ENCODE data around the gene LPA.
"Not testable (repeated sequence)": the region's sequence is repeated elsewhere in the genome, so short reads cannot be mapped to it uniquely, and the experiment has no call there.

The LPA gene

DNA sequence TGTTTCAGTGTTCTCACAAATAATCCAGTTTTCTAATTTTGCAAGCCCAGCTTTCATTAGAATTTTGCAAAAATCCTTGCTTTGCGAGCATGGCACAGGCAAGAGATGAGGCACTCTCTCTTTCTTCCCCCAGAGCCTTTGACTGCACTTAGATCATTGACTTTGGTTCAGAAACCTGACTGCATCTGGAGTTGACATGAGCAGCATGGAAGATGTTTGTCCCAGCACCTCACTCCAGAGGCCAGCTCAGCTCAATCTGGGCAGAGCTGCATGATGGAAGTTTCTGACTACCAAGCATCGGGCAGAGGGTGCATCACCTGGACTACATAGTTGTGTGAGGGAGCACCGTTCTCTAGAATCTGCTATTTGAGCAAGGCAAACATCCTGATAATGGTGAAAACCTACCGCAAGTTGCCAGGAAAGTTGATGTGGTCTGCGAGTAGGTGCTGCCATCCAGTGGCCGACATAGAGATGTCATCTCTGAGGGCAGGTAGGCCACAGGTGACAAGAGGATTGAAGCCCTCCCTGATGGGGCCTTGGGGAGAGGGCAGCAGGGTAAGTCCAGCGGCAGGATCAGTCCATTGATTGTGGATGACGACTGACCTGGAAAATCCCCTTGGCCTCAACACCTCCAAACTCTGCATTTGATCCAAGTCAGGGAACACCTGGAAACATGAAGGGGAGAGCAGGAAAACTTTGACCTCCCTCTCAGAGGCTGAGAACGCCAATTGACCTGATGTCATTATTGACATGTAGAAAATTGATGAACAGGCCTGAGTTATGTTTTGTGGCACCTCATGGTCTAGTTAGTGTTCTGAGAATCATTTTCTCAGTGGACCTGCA is 3.8 kb upstream of the LPA start:
- no peak for DNase-seq (ENCODE audit: low read depth in 2 of 2)

DNA sequence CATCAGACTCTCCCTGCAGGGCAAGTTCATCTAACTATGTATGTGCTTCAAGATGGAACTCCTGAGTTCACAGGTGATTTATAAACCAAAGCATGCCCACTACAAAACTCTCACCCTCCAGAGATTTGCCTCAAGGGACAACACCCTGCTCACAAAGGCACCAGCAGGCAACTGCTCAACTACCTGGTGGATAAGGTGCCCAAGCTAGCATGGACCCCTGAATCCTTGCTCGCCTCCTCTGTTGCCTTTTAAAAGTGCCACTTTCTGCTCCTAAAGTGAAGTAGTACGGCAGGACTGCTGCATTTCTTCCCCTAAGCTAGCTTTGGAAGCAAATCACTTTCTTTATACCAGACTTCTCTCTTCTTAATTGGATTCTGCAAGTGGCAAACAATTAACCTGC is 1.2 kb downstream of the LPA start:
- DNase-seq (ENCODE audit: low read depth in 2 of 2): no peak

DNA sequence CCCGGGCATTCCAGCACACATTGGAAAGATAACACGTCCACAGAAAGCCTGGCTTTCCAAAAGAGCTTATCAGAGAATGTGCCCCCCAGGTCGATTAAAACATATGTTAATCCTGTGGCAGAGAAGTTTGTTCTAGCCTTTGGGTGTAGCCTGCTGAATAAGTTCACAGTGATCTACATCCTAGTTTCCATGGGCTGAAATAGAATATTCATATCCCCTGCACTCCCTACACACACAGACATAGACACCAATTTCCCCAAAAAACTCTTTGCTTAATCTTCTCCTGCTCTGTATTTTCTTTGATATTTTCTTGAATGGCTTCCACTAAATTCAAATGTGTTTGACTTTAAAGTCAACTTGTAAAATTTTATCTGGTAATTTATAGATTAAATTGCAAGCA is 1.6 kb downstream of the LPA start:
- no peak for DNase-seq (ENCODE audit: low read depth in 2 of 2)

DNA sequence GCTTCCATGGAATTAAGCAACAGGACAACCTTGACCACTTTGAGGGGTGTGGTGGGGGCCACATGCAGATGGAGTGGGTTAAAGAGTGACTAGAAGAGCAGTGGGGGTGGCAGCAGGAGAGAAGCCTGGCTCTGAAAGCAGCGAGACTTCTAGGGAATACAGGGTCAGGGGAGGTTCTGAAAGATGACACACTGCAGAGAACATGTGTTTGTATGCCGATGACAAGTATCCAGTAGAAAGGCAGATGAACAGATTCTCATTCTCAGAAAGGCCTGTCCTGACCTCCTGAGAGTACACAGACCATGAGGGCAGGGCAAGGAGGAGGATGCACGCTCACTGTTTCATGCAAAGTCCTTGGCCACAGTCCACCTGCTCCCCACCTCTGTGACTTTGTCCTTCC is 2.9 kb downstream of the LPA start:
- DNase-seq (ENCODE audit: low read depth in 2 of 2): no peak

DNA sequence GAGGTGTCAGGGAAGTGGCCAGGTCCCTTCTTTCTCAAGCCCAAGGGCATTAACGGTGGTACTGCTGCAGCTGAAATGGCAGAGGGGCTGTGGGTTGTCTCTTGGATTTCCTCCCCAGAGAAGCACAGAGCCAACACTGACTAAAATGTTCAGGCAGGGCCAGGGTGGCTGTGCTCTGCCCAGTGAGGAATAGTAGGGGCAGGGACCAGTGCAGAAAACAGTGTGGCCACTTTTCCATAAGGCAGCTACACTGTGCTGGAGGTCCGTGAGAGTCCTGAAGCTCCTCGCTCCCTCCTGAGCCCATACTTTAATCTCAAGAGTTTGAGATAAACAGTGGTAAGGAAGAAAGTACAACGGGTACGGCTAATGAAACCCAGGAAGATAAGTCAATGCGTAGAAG is 4.5 kb downstream of the LPA start:
- no peak for DNase-seq (ENCODE audit: low read depth in 2 of 2)

DNA sequence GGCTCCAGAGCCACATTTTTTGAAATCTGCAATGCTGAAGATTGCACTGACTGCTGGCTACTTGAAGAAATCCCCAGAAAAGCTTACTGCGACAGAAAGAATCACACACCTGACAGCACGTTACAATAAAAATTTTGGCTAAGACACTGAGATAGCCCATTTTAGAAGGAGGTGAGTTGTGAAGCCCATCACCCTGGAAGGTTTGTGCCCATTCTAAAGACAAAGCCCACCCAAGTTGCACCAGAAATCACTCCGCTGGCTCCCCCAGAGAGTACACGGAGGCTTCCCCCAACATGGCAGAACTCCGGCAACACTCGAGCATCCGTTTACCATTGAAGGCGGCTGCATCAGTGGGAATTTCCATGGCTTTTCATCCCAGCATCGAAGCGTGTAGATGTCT is 29.4 kb downstream of the LPA start:
- no peak for DNase-seq (ENCODE audit: low read depth in 2 of 2)

DNA sequence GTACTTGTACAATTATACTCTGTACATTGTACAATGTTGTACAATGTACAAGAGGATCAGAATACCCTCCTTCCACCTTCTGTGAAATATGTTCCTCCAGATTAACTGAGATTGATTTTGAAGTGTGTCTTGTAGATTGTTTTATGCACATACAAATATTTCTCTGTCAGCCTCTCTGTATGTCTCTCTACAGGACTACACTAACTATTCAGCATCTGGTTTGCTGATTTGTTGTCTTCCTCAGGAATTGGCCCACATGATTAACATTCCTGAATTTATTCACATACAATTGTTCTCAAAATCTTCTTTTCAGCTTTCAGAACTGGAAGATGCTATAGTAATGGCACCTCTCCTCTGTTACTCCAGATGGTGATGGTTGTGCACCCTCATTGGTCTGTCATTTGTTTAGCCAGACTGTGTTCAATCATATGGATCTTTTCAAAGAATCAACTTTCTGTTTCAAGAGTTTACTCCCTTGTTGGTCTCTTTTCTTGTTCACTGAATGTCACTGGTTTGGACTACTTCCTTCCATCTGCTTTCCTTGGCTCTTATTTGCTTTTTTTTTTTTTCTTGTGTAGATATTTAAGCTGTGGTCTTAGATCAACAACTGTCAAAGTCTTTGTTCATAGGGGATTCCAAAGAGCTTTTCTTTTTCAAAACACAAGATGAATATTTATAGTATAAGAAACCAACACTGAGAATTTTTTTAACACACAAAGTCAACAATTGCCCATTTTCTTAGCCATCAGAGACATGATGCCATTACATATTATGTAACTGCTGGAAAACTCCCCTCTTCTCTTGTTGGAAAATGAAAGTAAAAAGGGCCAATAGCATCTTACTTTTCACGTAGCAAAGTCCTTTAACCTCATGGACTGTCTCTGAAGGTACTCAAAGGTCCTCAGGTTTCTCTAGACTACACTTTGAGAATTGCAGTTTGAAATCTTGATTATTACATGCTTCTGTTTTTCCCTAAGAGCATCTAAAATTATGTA is 67.9 kb downstream of the LPA start:
- no peak for DNase-seq (ENCODE audit: low read depth in 2 of 2)

DNA sequence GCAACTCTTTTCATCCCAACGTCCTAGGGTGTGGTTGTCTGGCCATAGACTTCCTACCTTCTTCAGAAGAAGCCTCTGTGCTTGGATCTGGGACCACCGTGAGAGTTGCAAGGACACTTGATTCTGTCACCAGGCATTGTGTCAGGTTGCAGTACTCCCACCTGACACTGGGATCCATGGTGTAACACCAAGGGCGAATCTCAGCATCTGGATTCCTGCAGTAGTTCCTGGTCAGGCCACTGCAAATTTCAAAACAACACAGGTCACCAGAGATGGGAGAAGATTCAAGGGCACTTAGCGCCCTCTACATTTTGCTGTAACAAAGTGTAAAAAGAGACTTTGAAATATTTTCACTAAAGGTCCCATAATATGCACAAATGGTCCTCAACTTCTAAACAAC is 68.8 kb downstream of the LPA start:
- DNase-seq (ENCODE audit: low read depth in 2 of 2): not testable (repeated sequence)

DNA sequence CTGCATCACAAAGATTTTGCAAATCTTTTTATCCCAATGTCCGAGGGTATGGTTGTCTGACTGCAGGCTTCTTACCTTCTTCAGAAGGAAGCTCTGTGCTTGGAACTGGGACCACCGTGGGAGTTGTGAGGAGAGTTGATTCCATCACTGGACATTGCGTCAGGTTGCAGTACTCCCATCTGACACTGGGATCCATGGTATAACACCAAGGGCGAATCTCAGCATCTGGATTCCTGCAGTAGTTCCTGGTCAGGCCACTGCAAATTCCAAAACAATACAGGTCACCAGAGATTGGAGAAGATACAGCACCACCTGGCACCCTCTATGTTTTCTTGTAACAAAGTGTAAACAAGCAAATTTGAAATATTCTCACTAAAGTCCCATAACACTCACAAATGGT is 77.7 kb downstream of the LPA start:
- no peak for DNase-seq (ENCODE audit: low read depth in 2 of 2)

DNA sequence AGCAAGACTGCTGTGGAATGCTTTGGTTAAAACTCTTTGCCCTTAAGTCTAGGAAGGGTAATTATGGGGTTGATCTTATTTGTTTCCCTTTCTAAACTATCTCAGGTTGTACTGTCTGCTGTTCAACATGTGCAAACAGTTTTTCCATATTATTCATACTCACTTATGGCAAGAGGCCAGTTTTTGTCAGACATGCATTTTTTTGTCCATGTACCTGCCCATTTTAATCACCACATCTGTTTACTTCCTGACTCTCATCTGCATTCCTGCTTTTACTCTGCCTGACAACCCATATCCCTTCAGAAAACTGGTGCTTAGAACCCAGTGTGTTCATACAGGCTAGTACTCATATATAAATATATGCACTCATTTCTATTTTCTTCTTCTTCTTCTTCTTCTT is 80.3 kb downstream of the LPA start:
- DNase-seq (ENCODE audit: low read depth in 2 of 2): no peak

DNA sequence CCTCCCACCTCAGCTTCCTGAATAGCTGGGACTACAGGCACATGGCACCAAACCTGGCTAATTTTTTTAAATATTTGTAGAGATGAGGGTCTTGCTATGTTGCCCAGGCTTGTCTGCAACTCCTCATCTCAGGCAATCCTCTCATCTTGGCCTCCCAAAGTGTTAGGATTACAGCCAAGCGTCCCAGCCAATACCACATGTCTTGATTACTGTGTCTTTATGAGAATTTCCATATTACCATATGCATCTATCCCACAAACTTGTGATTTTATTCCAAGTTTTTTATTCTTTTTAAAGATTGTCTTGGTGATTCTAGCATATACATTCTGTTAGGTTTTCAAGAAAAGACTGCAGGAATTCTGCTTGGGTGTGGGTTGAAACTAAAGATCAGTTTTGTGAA is 82.7 kb downstream of the LPA start:
- no peak for DNase-seq (ENCODE audit: low read depth in 2 of 2)

DNA sequence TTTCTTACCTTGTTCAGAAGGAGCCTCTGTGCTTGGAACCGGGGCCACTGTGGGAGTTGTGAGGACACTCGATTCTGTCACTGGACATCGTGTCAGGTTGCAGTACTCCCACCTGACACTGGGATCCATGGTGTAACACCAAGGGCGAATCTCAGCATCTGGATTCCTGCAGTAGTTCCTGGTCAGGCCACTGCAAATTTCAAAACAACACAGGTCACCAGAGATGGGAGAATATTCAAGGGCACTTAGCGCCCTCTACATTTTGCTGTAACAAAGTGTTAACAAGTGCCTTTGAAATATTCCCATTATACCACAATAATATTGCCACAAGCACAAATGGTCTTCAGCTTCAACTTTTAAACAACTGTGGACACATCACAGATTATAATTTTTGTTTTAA is 85.6 kb downstream of the LPA start:
- not testable (repeated sequence) for DNase-seq (ENCODE audit: low read depth in 2 of 2)

DNA sequence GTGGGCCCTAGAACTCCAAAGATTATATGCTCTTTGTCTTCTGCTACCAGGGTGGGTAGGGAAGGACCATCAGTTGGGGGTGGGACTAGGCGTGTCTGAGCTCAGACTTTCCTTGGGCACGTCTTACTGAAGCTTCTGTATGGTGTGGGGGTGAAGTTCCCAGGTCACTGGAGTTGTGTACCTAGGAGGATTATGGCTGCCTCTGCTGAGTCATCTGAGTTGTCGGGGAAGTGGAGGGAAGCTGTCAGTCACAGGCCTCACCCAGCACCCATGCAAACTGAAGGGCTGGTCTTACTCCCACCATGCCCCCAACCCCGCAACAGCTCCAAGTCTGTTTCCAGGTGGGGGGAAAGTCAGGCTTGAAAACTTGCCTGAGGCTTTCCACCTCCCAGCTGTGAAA is 90.1 kb downstream of the LPA start:
- DNase-seq (ENCODE audit: low read depth in 2 of 2): no peak

DNA sequence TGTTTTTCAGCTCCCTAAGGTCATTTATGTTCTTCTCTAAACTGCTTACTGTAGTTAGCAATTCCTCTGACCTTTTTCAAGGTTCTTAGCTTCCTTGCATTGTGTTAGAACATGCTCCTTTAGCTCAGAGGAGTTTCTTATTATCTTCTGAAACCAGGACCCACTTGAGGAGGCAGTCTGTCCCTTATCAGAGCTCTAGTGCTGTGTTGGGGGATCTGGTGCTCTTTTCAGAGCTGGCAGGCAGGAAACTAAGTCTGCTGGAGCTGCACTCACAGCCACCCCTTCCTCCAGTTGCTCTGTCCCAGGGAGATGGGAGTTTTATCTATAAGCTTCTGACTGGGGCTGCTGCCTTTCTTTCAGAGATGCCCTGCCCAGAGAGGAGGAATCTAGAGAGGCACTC is 92.9 kb downstream of the LPA start:
- DNase-seq (ENCODE audit: low read depth in 2 of 2): not testable (repeated sequence)

DNA sequence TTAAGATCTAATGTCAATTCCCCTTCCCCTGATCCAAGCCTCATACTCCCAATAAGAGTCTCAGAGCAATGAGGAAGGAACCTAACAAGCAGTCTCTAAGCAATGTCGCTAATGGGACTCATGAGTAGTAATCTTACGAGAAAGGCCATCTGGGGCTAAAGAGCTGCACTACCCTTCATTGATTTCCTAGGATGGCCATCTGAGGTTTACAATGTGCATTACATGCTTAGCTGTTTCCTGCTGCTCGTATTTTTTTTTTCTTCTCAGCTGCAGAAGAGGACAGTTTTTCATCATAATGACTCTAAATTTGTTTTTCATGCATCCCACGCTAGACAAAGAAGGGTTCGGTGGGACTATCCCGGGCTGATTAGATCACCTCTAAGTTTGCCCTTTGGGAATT is 119.3 kb downstream of the LPA start:
- DNase-seq (ENCODE audit: low read depth in 2 of 2): no peak

DNA sequence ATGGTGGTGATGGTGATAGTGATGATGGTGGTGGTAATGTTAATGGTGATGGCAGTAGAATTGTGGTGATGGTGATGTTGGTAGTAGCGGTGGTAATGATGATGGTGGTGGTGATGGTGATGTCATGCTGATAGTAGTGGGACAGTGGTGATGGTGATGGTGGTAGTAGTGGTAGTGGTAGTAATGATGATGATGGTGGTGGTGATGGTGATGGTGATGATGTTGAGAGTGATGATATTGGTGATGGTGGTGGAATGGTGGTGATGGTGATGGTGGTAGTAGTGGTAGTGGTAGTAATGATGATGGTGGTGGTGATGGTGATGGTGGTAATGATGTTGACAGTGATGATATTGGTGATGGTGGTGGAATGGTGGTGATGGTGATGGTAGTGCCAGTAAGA is 128.8 kb downstream of the LPA start:
- DNase-seq (ENCODE audit: low read depth in 2 of 2): no peak

DNA sequence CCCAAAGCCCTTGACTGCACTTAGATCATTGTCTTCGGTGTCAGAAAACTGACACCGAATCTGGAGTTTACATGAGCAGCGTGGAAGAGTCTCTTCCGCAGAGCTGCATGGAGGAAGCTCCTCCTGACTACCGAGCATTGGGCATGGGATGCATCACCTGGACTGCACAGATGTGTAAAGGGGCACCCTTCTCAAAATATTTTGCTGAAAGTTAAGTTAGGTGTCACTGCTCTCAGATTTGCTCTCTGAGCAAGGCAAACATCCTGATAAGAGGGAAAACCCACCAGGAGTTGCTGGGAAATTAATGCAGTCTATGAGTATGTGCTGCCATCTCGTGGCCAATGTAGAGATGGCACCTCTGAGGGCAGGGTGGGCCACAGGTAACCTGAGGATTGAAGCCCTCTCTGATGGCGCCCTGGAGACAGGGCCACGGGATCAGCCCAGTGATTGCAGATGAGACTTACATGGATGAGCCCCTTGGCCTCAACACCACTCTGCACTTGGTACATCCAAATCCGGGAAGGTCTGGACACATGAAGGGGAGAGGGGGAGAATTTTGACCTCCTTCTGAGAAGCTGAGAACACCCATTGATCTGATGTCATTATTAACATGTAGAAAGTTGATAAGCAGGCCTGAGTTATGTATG is 129.9 kb downstream of the LPA start:
- DNase-seq (ENCODE audit: low read depth in 2 of 2): peak; percentile 36 to 45

DNA sequence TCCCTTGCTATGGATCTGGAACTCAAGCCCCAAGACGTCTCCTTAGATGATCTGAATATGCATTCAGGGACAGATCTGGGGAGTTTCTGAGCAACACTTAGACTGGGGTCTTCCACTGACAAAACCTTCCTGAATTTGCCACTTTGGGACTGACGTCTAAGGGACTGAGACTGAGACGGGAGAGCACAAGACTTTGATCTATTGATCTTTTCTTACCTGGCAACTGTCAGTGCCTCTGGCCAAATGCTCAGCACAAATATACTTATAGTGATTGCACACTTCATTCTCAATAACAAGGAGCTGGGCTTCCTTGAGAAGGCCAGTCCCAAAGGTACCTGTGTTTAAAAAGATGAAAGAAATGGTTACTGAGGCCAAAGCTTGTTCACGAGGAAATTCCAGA is 131.8 kb downstream of the LPA start:
- no peak for DNase-seq (ENCODE audit: low read depth in 2 of 2)

DNA sequence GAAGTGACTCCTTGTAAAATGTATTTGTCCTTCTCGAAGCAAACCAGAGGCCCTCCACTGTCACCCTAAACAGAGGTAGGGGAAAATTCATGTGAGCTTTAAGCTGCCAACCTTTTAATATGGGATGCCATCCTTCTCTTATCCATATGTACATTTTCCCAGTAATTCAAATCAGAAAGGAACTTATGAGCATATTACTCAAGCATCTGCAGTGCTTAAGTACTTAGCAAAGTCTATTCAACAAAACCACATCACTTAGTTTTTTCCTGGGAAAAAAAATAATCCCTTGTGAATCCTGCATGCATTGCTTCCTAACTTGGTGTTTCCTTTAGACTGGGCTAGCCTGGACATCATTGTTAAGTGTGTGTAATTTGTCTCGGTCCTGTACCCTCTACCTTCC is 132.2 kb downstream of the LPA start:
- no peak for DNase-seq (ENCODE audit: low read depth in 2 of 2)

DNA sequence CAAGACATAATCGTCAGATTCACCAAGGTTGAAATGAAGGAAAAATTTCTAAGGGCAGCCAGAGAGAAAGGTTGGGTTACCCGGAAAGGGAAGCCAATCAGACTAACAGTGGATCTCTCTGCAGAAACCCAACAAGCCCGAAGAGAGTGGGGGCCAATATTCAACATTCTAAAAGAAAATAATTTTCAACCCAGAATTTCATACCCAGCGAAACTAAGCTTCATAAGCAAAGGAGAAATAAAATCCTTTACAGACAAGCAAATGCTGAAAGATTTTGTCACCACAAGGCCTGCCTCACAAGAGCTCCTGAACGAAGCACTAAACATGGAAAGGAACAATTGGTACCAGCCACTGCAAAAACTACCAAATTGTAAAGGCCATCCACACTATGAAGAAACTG is 134.6 kb downstream of the LPA start:
- DNase-seq (ENCODE audit: low read depth in 2 of 2): not testable (repeated sequence)

DNA sequence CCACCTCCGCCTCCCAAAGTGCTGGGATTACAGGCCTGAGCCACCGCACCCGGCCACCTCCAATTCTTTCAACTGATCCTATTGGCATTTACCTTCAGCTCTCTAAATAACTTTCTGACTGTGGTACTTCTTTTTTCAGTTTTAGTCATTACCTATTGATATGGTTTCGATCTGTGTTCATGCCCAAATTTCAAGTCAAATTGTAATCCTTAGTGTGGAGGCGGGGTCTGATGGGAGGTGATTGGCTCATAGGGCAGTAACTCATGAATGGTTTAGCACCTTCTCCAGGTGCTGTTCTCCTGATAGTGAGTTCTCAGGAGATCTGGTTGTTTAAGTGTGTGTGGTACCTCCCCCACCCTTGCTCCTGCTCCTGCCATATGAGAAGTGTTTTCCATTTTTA is 140.9 kb downstream of the LPA start:
- DNase-seq (ENCODE audit: low read depth in 2 of 2): no peak

Measured in stimulated activated CD8-positive, alpha-beta memory T cell treated with anti-CD3 and anti-CD28 coated beads, Interleukin-2, amount 100 ng/mL, for 1 hour (primary cell).